Keratinocyte (primary cell): ENCODE data around the gene SMIM27.

Experiments used
- CTCF ChIP-seq, 3 experiments: IDR thresholded peaks in 1 of 3; conservative IDR thresholded peaks in 1 of 3; optimal IDR thresholded peaks in 1 of 3; 2 replicates in 2 of 3; 3 replicates in 1 of 3; pipeline versions ENCODE3 to v1.5.1; 2011; ENCODE audit warnings: low read length in 3 of 3, mild to moderate bottlenecking in 3 of 3, moderate library complexity in 2 of 3, control low read depth in 1 of 3, inconsistent platforms in 1 of 3; ENCODE audit not compliant: insufficient read depth in 2 of 3; ENCODE audit errors: extremely low read depth in 1 of 3
- EZH2 ChIP-seq: IDR thresholded peaks from one replicate; pipeline ENCODE4 v1.6.1; 2012; ENCODE audit warnings: inconsistent platforms, mild to moderate bottlenecking, low read length, moderate library complexity

- no peak for TF ChIP-seq CTCF (optimal IDR thresholded peaks at IDR 0.05 in 1 of 3, IDR thresholded peaks at IDR 0.05 in 1 of 3, conservative IDR thresholded peaks at IDR 0.05 in 1 of 3; ENCODE audit: extremely low read depth in 1 of 3, insufficient read depth in 2 of 3, low read length in 3 of 3)
- TF ChIP-seq EZH2, result no peak
These were observed 38.3 kb downstream of the SMIM27 start for GRCh38 chr9:32590476-32590875.
